ENCODE results near the gene SIGLEC11.

The SIGLEC11 gene

GRCh38 chr19:49916839-49917733 lies 43.9 kb downstream of the SIGLEC11 start:
- no peaks in the 10 kb centered on the region for H3K27me3 Mint-ChIP-seq
- DNase-seq (no peak), ATAC-seq (no peak)
- peaks cover 66% of the 10 kb centered on the region for H3K4me1 Mint-ChIP-seq
- H3K4me3 Mint-ChIP-seq, result no peak overlapping the region
- H3K27ac Mint-ChIP-seq, result peak overlapping the region; percentile 74
- no peaks in the 10 kb centered on the region for H3K9me3 Mint-ChIP-seq
- H3K36me3 Mint-ChIP-seq (ENCODE audit: low read depth), result peaks cover 67% of the 10 kb centered on the region

DNA sequence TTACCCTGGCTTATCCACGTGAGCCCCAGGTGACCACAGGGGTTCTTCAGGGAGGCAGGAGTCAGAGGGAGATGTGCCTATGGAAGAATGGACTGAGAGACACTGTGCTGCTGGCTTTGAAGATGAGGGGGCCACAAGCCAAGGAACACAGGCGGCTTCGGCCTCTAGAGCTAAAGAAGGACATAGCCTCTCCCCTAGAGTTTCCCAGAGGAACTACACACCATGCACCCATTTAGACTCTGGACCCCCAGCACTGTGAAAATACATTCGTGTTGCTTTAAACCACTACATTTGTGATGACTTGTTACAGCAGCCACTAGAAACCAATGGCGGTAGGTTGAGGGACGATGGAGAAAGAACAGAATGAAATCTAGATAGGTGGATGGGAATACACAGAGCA lies 45.7 kb downstream of the SIGLEC11 start:
- Mint-ChIP-seq H3K4me3 (no peak overlapping the region), H3K9me3 (no peaks in the 10 kb centered on the region), H3K27me3 (no peaks in the 10 kb centered on the region), H3K4me1 (peaks cover 67% of the 10 kb centered on the region), H3K27ac (peak overlapping the region; percentile 75), H3K36me3 (ENCODE audit: low read depth) (peaks cover 64% of the 10 kb centered on the region)
- DNase-seq, result no peak
- no peak for ATAC-seq

- DNase-seq (no peak), ATAC-seq (no peak)
- Mint-ChIP-seq H3K4me3 (no peak overlapping the region), H3K27me3 (no peaks in the 10 kb centered on the region), H3K9me3 (no peaks in the 10 kb centered on the region), H3K27ac (peak overlapping the region; percentile 72), H3K4me1 (peaks cover 69% of the 10 kb centered on the region), H3K36me3 (ENCODE audit: low read depth) (peaks cover 72% of the 10 kb centered on the region)
These were observed 47.3 kb downstream of the SIGLEC11 start for GRCh38 chr19:49913720-49914119.

DNA sequence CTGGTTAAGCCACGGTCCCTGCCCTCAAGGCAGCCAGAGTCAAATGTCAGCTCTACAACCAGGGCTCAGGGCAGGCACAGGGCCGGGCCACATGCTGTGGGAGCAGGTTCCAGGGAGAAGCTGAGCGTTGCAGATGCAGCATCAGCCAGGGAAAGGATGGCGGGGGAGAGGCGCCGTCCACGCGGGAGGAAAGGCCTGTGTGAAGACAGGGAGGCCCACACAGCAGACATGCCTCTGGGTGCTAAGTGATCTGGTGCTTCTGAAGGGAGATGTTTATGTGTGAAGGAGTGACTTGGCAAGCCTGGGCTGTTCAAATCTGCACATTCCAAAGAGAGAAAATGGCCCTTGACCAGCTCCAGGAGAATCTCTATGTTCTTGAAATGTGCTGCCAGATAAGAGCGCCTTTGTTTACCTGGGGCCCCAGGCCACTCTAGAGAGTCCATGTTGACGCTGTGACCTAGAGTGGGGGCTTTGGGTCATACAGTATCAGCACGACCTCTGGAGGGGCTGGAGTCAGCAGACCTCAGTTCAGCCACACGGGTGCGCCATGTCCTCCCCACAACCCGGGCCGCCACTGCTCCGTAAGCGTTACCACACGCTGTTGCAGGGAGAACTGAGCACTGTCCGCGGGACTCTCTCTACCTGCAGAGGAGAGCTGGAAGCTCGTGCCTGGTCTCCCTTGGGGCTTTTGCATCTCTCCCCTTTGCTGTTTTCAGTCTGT lies 47.8 kb downstream of the SIGLEC11 start:
- no peak for DNase-seq
- no peak overlapping the region for H3K4me3 Mint-ChIP-seq
- peak overlapping the region; percentile 72 for H3K27ac Mint-ChIP-seq
- peaks cover 72% of the 10 kb centered on the region for H3K36me3 Mint-ChIP-seq (ENCODE audit: low read depth)
- H3K27me3 Mint-ChIP-seq, result no peaks in the 10 kb centered on the region
- no peaks in the 10 kb centered on the region for H3K9me3 Mint-ChIP-seq
- H3K4me1 Mint-ChIP-seq, result peaks cover 70% of the 10 kb centered on the region
- no peak for ATAC-seq

GRCh38 chr19:49911381-49912145 lies 49.4 kb downstream of the SIGLEC11 start:
- peak overlapping the region; percentile 48 for H3K4me3 Mint-ChIP-seq
- H3K27ac Mint-ChIP-seq, result peak overlapping the region; percentile 87
- peaks cover 71% of the 10 kb centered on the region for H3K4me1 Mint-ChIP-seq
- peak; percentile 39 for DNase-seq
- no peaks in the 10 kb centered on the region for H3K27me3 Mint-ChIP-seq
- peaks cover 71% of the 10 kb centered on the region for H3K36me3 Mint-ChIP-seq (ENCODE audit: low read depth)
- ATAC-seq, result peak; percentile 75
- no peaks in the 10 kb centered on the region for H3K9me3 Mint-ChIP-seq

GRCh38 chr19:49910179-49910578 lies 50.8 kb downstream of the SIGLEC11 start:
- Mint-ChIP-seq H3K9me3 (no peaks in the 10 kb centered on the region), H3K4me1 (peaks cover 71% of the 10 kb centered on the region), H3K27me3 (no peaks in the 10 kb centered on the region), H3K27ac (no peak overlapping the region), H3K36me3 (ENCODE audit: low read depth) (peaks cover 72% of the 10 kb centered on the region), H3K4me3 (no peak overlapping the region)
- ATAC-seq, result no peak
- DNase-seq, result no peak

- H3K9me3 Mint-ChIP-seq, result no peaks in the 10 kb centered on the region
These were observed 52.2 kb downstream of the SIGLEC11 start for GRCh38 chr19:49908480-49909420.

GRCh38 chr19:49907745-49908446 lies 53.1 kb downstream of the SIGLEC11 start:
- ATAC-seq (no peak), DNase-seq (no peak)
- Mint-ChIP-seq H3K4me1 (peaks cover 69% of the 10 kb centered on the region), H3K9me3 (no peaks in the 10 kb centered on the region), H3K27me3 (no peaks in the 10 kb centered on the region), H3K36me3 (ENCODE audit: low read depth) (peaks cover 52% of the 10 kb centered on the region), H3K27ac (peak overlapping the region; percentile 43), H3K4me3 (no peak overlapping the region)

More at GRCh38 chr19:49908480-49909420, 52.2 kb downstream of the SIGLEC11 start:
- Mint-ChIP-seq H3K27me3 (no peaks in the 10 kb centered on the region), H3K4me1 (peaks cover 69% of the 10 kb centered on the region), H3K4me3 (no peak overlapping the region), H3K36me3 (ENCODE audit: low read depth) (peaks cover 60% of the 10 kb centered on the region), H3K27ac (no peak overlapping the region)
- no peak for ATAC-seq
- DNase-seq, result no peak

DNA sequence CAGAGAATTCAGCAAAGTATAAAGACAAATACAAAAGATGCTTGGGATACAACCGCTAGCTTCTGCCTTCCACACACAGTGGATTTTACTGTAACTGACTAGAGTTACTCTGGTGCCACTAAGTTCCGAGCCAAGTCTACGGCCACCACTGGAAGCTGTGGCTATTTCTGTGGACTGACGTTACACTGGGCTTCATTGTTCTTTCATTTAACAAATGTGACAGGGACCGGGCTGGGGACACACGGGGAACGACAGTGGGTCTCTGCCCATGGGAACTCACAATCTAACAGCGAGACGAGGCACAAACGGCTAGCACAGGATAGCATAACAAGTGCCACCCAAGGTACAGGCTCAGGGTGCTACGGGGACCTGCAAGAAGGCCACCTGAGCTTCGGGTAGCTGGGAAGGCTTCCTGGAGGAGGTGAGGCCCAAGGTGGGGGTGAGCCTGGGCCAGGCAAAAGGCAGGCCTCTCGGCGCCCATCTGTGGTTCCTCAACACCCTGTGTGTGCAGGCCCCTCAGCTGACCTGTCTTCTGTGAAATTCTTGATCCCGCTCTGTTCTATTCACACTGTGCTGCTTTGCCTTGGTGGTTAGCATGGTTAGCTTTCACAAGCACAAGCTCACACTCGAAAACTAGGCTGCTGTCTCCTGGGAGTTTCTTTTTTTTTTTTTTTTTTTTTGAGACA lies 54.0 kb downstream of the SIGLEC11 start:
- no peaks in the 10 kb centered on the region for H3K9me3 Mint-ChIP-seq
- no peak for ATAC-seq
- H3K27ac Mint-ChIP-seq, result peak overlapping the region; percentile 43
- H3K4me3 Mint-ChIP-seq, result no peak overlapping the region
- no peaks in the 10 kb centered on the region for H3K27me3 Mint-ChIP-seq
- H3K4me1 Mint-ChIP-seq, result peaks cover 66% of the 10 kb centered on the region
- H3K36me3 Mint-ChIP-seq (ENCODE audit: low read depth), result peaks cover 46% of the 10 kb centered on the region
- DNase-seq, result no peak

DNA sequence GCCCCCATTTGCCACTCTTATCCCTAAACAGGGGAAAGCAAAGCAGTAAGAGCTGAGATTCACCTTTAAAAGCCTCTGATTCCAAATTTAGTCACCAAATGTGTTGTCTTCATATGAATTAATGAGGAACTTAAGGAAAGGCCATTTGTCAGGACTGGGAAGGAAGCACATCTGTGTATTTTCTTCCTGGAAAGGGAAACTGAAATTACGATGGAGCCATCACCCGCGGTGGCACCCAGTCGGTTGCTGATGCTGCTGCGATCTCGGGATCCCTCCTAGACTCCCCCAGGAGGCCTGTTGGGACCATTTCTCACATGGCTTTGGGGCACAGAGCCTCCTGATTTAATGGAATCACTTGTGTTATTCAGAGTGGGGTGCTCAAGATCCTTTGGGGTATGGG lies 56.8 kb downstream of the SIGLEC11 start:
- Mint-ChIP-seq H3K4me3 (no peak overlapping the region), H3K36me3 (ENCODE audit: low read depth) (peaks cover 29% of the 10 kb centered on the region), H3K4me1 (peaks cover 64% of the 10 kb centered on the region), H3K27me3 (no peaks in the 10 kb centered on the region), H3K9me3 (no peaks in the 10 kb centered on the region), H3K27ac (no peak overlapping the region)
- DNase-seq (no peak), ATAC-seq (no peak)
